ENCODE data around the gene SPDEF.

- TF ChIP-seq CTCF (IDR thresholded peaks at IDR 0.05 in 4 of 5, conservative IDR thresholded peaks at IDR 0.05 in 1 of 5) (no peak), POLR2A (IDR thresholded peaks at IDR 0.05) (no peak)
Measured at GRCh38 chr6:34540222-34540621, 15.9 kb downstream of the SPDEF start.

Measured in gastrocnemius medialis (tissue), 4 donors.